Nephron (organoid): ENCODE results near the gene RGS16.
A peak's percentile ranks its signal among the peaks of the same experiment; 100 is the strongest.

Experiments used
- H3K27ac Mint-ChIP-seq, 3 experiments: 2 replicates each; pipeline ENCODE4 v1.8.0; 2020; ENCODE audit warnings: mixed read lengths in 3 of 3, mild to moderate bottlenecking in 2 of 3, moderate library complexity in 1 of 3
- H3K27me3 Mint-ChIP-seq: 2 replicates; pipeline ENCODE4 v1.8.0; 2021; ENCODE audit warnings: low read depth, mild to moderate bottlenecking, moderate library complexity, mixed read lengths
- H3K36me3 Mint-ChIP-seq: 2 replicates; pipeline ENCODE4 v1.8.0; 2020; ENCODE audit warnings: low read depth, mixed read lengths
- H3K4me1 Mint-ChIP-seq: 2 replicates; pipeline ENCODE4 v1.8.0; 2020; ENCODE audit warnings: mixed read lengths
- H3K4me3 Mint-ChIP-seq, 3 experiments: 2 replicates each; pipeline ENCODE4 v1.8.0; 2020; ENCODE audit warnings: mild to moderate bottlenecking in 3 of 3, mixed read lengths in 3 of 3, moderate library complexity in 2 of 3
- H3K9me3 Mint-ChIP-seq: 2 replicates; pipeline ENCODE4 v1.8.0; 2020; ENCODE audit warnings: mixed read lengths
- TF ChIP-seq, protein P1 (sequence below), 3 experiments: fragments of 200-600 bp; sonication (generic); IDR thresholded peaks; one replicate each; pipeline ENCODE4 v1.5.0; 2021; ENCODE audit warnings: antibody characterized with exemption in 3 of 3; ENCODE audit not compliant: unreplicated experiment in 3 of 3

Gene RGS16

DNA sequence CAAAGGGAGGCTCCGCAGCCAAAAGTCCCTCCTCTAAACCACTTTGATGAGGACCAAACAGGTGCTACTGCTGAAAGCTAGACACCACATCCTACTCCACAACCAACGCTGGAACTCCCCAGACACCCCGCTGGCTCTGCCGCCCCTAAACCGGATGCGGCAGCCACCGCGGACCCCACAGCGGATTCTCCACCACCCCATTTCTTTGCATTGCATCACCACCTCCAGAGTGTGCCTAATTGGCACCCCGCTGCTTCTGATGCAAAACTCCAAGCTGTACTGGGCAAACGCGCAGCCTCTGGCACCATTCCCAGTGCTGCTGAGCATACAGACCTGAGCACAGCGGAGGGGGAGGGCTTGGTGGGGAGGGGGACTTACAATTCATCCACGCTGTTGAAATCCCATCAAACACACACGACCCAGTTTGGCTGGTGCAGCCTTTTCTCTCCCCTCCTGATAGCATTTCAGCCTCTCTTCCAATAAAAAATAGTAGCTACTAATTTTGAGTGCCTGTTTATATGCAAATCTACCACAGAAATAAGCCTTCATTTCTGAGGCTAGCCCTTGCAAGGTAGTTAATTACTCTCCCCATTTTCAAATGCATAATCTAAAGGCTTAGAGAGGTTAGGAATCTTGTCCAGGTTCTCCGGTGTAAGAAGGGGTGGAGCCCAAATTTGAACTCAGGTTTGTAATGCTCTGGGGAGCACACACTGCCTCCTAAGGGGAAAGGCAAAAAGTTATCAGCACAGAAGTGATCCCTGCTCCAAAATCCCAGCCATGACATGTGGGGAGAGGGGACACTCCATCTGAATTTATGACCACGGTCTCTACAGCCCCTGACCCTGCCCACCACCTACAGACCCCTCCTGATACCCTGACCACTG, 12.2 kb upstream of the RGS16 start:
- Mint-ChIP-seq H3K4me3 (peak overlapping the region; percentile 82 to 84 (median 83)), H3K27me3 (peaks cover 15% of the 10 kb centered on the region), H3K27ac (peak overlapping the region; percentile 94 to 96 (median 94)), H3K36me3 (peaks cover 8% of the 10 kb centered on the region), H3K4me1 (peaks cover 67% of the 10 kb centered on the region), H3K9me3 (peaks cover 3% of the 10 kb centered on the region)
- TF ChIP-seq, protein P1, sequence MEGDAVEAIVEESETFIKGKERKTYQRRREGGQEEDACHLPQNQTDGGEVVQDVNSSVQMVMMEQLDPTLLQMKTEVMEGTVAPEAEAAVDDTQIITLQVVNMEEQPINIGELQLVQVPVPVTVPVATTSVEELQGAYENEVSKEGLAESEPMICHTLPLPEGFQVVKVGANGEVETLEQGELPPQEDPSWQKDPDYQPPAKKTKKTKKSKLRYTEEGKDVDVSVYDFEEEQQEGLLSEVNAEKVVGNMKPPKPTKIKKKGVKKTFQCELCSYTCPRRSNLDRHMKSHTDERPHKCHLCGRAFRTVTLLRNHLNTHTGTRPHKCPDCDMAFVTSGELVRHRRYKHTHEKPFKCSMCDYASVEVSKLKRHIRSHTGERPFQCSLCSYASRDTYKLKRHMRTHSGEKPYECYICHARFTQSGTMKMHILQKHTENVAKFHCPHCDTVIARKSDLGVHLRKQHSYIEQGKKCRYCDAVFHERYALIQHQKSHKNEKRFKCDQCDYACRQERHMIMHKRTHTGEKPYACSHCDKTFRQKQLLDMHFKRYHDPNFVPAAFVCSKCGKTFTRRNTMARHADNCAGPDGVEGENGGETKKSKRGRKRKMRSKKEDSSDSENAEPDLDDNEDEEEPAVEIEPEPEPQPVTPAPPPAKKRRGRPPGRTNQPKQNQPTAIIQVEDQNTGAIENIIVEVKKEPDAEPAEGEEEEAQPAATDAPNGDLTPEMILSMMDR (IDR thresholded peaks at IDR 0.05; ENCODE audit: unreplicated experiment in 3 of 3): no peak

DNA sequence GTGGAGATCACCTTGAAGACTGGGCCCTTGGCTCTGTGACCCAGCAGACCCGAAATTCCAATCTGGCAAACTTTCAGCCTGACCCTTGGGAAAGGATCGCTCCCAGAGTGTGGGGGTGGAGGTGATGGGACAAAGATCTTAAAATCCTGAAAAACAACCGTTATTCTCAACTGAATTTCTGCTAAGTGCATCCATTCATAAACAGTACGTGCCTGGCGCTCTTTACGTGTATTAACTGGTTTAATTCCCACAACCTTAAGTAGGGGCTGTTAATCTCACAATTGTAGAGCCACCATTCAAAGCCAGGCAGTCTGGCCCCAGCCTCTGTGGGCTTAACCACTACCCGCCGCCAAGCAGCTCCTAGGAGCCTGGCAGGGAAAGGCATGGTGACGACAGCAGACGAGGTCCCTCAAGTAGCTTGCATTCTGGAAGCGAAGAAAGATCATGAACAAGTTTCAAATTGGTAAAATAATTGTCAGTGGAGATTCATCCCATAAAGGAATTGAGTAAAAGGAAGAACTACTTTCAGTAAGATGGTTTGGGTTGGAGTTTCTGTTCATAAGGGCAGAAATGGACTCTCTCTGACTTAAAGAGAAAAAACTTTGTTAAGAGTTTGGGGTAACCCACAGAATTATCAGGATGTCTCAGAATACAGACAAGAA, 11.4 kb upstream of the RGS16 start:
- Mint-ChIP-seq H3K27ac (peak overlapping the region; percentile 94 to 96 (median 94)), H3K4me1 (peaks cover 75% of the 10 kb centered on the region), H3K9me3 (peaks cover 3% of the 10 kb centered on the region), H3K36me3 (peaks cover 5% of the 10 kb centered on the region), H3K27me3 (peaks cover 15% of the 10 kb centered on the region), H3K4me3 (peak overlapping the region; percentile 82 to 84 (median 83))
- TF ChIP-seq, protein P1 (IDR thresholded peaks at IDR 0.05; ENCODE audit: unreplicated experiment in 3 of 3): no peak

- Mint-ChIP-seq H3K9me3 (peaks cover 3% of the 10 kb centered on the region), H3K4me1 (peaks cover 82% of the 10 kb centered on the region), H3K27me3 (peaks cover 20% of the 10 kb centered on the region), H3K4me3 (peak overlapping the region; percentile 82 to 84 (median 83)), H3K27ac (peak overlapping the region; percentile 94 to 96 (median 94)), H3K36me3 (peaks cover 4% of the 10 kb centered on the region)
- TF ChIP-seq, protein P1 (IDR thresholded peaks at IDR 0.05; ENCODE audit: unreplicated experiment in 3 of 3): no peak
Measured at GRCh38 chr1:182614796-182615454, 10.7 kb upstream of the RGS16 start.

GRCh38 chr1:182611787-182612186, 7.6 kb upstream of the RGS16 start:
- Mint-ChIP-seq H3K27ac (peak overlapping the region; percentile 37 to 94 (median 81)), H3K4me1 (peaks cover 72% of the 10 kb centered on the region), H3K4me3 (peak overlapping the region in 1 of 3 experiments; percentile 46), H3K27me3 (peaks cover 26% of the 10 kb centered on the region), H3K9me3 (no peaks in the 10 kb centered on the region), H3K36me3 (no peaks in the 10 kb centered on the region)
- TF ChIP-seq, protein P1 (IDR thresholded peaks at IDR 0.05; ENCODE audit: unreplicated experiment in 3 of 3): no peak

DNA sequence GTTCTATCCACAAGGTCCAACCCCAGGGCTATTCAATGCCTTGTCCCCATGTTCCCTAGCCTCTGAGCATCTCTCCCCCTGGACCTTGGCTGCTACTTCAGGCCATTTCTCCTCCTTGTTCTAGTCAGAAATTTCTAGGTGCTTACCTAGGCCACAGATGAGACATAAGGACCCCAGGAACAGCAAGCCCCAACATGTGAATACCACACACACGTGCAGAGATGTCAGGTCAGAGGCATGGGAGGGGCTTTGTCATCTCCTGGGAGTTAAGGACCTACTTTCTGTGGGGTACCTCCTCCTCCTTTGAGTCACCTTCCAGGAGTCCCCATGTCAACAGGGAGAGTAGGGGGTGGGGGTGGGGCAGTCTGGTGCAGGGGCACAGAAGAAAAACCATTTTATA, 7.1 kb upstream of the RGS16 start:
- H3K27me3 Mint-ChIP-seq: peaks cover 26% of the 10 kb centered on the region
- H3K27ac Mint-ChIP-seq: peak overlapping the region; percentile 65 to 81 (median 80)
- no peaks in the 10 kb centered on the region for H3K36me3 Mint-ChIP-seq
- TF ChIP-seq, protein P1 (IDR thresholded peaks at IDR 0.05; ENCODE audit: unreplicated experiment in 3 of 3): no peak
- peak overlapping the region in 1 of 3 experiments; percentile 46 for H3K4me3 Mint-ChIP-seq
- no peaks in the 10 kb centered on the region for H3K9me3 Mint-ChIP-seq
- peaks cover 68% of the 10 kb centered on the region for H3K4me1 Mint-ChIP-seq
